GM19193 (cell line): Measurements from ENCODE around the gene RENBP.

Experiments used
- POLR2A ChIP-seq: IDR thresholded peaks from 4 replicates; pipeline ENCODE4 v1.6.1; 2011; ENCODE audit not compliant: insufficient read depth, insufficient read length; ENCODE audit errors: extremely low read depth

RENBP gene

DNA sequence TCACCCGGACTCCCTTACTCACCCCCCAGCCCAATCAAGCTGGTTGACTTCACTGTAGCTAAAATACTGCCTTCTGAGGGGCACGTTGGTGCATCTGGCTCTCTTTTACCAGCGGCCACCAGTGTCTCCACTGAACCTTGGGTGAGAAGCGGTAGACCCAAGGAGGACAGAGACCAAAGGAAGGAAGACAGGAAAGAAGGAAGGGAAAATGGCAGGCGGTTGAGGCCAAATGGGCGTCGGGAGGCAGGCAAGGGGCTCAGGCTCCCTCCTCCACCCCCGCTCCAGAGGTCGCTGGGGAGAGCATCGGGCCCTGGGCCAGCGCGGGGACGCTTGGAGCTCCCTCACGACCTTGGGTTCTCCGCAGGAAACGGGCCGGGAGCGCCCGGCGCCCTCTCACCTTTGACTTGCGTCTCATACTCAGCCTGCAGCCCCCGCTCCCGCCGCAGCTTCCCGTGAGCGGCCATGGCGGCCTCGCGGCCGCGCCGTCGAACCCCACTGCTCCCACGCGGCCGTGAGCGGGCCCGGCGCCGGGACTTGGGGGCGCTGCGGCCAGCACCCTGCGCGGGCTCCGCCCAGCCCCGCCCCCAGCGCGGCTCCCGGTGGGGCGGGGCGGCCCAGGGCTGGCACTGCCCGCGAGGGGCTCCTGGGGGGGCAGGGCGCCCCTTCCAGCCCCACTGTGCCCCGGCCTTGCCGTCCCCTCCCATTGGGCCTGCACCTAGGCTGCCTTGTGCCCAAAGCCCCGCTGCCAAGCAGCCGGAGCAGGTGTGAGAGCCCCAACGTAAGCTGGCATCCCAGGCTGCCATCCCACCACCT lies 18.5 kb downstream of the RENBP start, which contains the start of gene ARHGAP4:
Gene ARHGAP4, minus strand, starts transcription at position 526 of the 813 bp plus-strand sequence. Its CDS starts 62 bp downstream, at position 464.
- TF ChIP-seq POLR2A = peak; percentile 27

GRCh38 chrX:153925387-153925738 lies 19.1 kb downstream of the RENBP start:
- TF ChIP-seq POLR2A = peak; percentile 95

DNA sequence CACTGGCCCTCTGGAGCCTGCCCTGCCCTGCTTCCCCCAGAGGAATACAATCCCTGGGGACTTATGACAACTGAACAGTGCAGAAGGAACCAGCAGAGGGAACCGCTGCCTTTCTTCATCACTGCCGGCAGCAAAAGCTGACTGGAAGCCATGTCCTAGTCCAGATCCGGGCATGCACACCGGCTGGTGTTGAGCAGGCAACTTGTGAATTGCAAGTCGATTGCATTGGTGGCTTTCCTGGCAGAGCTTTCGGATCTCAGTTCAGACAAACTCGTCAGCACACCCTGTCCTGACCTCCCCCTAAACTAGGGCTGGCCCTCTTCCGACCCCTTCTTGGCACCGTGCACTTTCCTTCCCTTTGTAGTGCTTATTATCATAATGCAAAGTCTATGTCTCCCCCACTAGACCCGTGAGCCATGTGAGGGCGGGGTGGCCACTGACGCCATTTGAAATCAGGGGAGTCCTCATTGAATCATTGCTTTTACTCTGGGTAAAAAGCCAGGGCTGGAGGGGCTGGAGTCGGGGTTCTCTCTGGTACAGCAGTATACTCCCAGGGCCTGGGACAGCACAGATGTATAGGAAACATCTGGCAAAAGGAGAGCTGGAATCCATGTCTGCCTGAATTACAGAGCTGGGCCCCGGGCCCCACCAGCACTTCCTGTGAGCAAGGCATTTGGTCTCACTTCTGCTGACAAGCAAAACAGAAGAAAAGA lies 20.1 kb downstream of the RENBP start:
- no peak for TF ChIP-seq POLR2A

DNA sequence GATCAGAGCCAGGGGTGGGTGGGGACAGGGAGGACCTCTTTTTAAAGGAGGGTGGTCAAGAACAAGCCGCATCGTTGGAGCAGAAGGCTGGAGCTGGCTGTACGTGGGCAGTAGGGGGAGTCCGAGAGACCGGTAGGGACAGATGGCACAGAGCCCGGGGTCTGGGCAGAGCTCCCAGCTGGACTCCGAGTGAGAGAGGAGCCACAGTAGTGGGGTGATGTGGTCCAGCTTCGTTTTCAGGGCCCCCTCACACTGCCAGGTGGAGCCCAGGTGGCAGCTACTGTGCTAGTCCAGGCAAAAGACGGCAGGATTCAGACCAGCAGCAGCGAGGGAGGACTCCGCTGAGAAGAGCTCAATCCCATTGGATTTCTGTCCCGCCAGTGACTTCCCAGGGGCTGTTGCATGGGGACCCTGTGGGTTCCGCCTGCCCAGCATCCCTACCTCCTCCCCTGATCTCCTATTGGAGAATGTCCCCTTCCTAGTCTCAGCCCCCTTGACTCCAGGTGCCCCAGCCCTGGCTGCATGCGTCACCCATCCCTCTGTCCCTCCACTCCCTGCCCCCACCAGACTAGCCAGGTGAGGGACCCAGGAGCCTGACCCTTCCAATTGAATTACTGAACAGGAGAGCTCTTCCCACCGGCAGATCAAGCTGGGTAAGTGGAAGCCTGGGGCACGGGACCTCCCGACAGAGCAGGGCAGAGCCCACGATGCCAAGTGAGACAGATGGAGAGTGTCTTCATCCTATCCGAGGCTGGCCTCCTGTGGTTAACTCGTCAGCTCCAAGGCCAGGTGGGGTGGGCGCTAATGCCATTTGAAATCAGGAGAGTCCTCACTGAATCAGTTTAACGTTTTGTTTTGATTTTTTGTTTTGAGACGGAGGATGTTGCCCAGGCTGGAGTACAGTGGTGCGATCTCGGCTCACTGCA lies 21.2 kb downstream of the RENBP start:
- no peak for TF ChIP-seq POLR2A

DNA sequence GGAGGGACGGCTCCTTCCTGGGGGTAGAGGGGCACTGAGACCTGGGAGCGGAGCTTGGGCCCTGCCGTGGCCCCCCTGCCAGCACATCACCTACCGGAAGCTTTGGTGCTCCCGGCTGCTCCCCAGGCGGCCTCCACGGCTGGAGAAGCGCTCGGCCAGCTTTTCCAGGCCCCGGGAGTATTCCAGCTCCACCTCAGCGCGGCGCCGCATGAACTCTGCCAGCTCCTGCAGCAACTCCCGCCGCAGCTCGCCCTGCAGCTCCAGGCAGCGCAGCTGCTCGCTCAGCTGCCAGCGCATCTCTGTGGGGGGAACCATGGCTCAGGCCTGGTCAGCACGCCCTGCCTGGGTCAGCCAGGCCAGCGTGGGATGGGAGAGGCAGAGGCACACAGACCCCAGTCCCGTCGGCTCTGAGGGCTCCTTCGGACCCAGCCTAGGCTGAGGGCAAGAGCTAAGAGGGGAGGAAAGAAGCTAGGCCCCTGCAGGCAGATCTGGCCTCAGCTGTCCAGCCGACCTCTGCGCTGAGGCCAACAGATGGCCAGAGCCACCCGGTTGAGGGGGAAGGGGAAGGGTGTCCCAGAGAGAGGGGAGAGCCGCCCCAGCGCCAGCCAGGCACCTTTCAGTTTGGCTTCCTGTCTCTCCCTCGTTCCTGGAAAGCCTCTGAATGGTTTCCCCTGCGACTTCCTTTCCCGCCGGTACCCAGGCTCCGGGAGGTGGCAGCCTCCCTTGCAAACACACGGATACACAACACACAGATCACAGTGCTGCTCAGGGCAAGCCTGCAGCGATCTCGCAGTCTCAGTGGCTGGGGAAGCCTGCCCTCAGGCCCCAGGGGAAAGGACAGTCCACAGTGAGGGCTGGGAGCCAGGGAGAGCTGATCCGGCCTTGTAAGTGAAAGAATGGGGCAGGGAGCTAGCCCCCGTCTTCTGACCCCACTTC lies 22.7 kb downstream of the RENBP start:
- no peak for TF ChIP-seq POLR2A

GRCh38 chrX:153921070-153921469 lies 23.4 kb downstream of the RENBP start:
- no peak for TF ChIP-seq POLR2A

DNA sequence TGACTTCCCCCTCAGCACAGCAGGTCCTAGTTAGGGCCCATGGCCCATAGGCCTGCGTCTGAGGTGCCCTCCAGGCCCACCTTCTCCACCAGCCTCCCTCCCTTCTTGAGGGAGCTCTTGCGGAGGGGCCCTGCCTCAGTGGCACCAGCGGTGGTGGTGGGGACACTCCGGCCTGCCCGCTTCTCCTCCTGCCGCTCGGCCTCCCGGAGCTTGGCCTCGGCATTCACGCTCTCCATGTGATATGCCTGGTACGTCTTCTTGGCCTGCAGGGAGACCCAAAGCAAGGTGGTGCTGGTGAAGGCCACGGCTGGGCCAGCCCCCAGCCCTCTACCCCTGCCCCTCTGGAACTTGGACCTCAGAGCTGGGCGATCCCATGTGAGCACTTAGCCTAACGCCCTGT lies 23.9 kb downstream of the RENBP start:
- TF ChIP-seq POLR2A = no peak

GRCh38 chrX:153919281-153919680 lies 25.2 kb downstream of the RENBP start:
- no peak for TF ChIP-seq POLR2A

GRCh38 chrX:153917869-153918268 lies 26.6 kb downstream of the RENBP start:
- no peak for TF ChIP-seq POLR2A

- no peak for TF ChIP-seq POLR2A
Measured at GRCh38 chrX:153913701-153914100, 30.7 kb downstream of the RENBP start.

DNA sequence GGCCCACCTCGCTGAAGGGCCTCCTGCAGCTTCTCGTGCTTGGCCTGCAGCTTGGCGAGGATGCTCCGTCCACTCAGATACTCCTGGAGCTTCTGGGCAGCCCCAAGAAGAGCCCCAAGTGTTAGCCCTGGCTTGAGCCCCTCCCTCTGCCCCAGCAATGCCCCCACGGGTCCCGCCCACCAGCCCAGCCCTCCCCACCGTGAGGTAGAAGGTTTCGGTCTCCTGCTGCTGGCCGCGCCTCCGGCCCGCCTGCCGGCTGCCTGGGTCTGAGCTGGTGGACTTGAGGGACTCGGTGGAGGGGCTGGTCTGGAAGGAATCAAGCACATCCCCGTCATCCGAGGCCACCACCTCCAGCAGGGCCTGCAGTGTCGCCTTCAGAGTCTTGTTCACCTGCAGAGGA lies 31.2 kb downstream of the RENBP start:
- TF ChIP-seq POLR2A = no peak

DNA sequence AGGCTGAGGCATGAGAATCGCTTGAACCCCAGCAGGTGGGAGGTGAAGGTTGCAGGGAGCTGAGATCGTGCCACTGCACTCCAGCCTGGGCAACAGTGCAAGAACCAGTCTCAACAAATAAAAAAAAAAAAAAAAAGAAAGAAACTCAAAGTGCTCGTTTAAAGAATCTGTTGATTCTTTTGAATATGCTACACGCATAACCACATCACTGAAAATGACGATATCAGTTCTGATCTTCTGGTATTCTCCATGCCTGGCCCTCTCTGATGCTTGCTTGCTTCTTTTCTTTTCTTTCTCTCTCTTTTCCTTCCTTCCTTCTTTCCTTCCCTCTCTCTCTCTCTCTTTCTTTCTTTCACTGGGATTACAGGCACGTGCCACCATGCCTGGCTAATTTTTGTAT lies 32.6 kb downstream of the RENBP start:
- TF ChIP-seq POLR2A = no peak

GRCh38 chrX:153910446-153910845 lies 34.0 kb downstream of the RENBP start:
- no peak for TF ChIP-seq POLR2A

- TF ChIP-seq POLR2A = no peak
Measured at GRCh38 chrX:153909980-153910360, 34.5 kb downstream of the RENBP start.
